HG03045 (cell line): ENCODE data around the gene PRKN.

Experiments used
- ATAC-seq: cut with Tn5 transposase; IDR thresholded peaks from one replicate; pipeline ENCODE4 v1.9.1; 2021; ENCODE audit warnings: mild to moderate bottlenecking, moderate library complexity; ENCODE audit not compliant: unreplicated experiment

Gene PRKN

DNA sequence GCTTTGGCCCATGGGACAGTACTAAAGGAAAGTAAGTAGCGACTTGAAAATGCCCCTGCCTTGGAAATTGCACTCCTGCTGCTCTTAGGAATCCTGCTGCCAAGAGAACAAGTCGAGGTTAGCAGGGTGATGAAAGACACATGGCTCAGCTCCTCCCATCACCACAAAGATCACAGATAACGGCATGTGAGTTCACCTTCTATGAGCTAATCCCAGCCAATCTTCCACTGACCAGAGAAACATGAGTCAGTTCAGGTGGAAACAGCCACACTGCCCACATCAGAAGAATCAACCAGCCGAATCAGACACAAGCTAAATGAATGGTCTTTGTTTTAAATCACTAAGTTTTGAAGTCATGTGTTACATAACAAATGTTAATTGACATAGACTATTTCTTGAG, 106.3 kb downstream of the PRKN start:
- ATAC-seq, result no peak

- no peak for ATAC-seq
Measured at GRCh38 chr6:162620073-162620472, 107.5 kb downstream of the PRKN start.

DNA sequence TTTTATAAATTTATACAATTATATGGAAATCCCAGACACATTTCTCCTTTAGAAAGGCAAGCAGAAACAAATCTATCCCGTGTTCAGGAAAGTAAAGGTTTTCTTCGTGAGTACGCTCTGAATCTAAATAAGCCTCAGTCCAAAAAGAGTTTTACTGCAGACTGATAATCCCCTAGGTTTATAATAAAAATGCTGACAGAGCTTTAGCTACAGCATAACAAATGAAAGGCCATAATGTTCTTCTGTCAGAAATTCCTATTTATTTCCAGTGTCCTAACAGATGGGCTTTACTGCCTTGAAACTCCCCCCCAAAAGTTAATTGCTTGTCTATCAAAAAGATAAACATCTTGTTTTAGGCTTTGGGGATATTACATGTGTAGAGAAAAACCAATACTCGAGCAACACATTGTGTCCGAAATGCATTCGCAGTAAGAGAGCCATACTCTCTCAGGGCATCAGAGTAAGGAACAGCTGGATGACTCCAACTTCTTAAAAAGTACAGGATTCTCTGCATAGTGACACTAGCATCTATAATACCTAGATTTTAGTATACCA, 109.0 kb downstream of the PRKN start:
- no peak for ATAC-seq

DNA sequence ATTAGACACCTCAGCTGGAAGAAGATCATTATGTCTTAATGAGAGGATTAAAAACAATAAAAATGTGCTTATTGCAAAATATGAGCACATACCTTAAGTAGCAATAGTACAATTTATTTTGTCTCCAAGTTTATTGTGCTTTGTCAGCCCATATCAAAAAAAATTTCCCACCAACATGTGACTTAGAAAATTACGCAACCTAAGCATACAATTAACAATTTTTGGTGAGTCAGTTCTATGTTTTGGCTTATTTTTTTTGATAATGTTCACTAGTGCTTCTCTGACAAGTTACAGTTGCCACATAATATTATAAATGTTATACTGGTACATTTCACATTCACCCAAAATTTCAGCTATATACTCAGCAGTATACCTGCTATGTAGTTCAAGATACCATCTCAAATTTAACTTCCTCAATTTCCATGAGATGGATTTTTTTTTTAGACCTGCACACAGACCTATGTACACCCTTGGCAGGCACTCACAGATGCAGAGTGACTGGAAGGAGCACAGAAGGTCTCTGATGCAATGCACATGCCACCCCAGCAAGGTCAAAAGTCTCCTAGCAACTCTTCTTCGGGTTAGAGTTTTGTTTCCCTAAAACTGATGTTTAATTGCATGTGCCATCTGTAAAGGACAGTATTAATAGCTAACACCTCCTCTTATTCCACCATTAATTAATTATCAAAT, 112.4 kb downstream of the PRKN start:
- no peak for ATAC-seq

GRCh38 chr6:162613310-162613709, 114.3 kb downstream of the PRKN start:
- ATAC-seq, result no peak

GRCh38 chr6:162612613-162613012, 115.0 kb downstream of the PRKN start:
- no peak for ATAC-seq

- ATAC-seq, result no peak
Measured at GRCh38 chr6:162610351-162610750, 117.2 kb downstream of the PRKN start.

GRCh38 chr6:162605881-162606280, 121.7 kb downstream of the PRKN start:
- no peak for ATAC-seq

GRCh38 chr6:162603231-162604015, 124.1 kb downstream of the PRKN start:
- no peak for ATAC-seq

DNA sequence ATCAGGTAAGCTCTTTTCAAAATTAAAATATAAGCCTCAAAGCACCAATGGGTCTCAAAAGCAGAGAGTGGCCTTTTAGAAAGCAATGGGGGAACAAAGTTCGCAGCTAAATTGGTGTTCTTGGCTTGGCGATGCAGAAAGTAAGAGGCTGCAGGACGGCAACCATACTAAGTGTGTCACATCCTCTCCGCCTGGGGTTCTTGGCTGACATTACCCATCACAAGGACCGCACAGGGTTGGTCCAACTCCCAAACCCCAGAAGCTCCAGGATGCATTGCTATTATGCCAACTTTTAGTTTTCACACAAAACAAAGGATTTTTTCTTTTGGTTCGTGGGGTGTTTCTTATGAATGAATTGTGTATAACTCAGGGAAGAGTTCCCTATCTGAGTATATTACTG, 124.8 kb downstream of the PRKN start:
- ATAC-seq, result no peak

- no peak for ATAC-seq
Measured at GRCh38 chr6:162596676-162597075, 130.9 kb downstream of the PRKN start.

DNA sequence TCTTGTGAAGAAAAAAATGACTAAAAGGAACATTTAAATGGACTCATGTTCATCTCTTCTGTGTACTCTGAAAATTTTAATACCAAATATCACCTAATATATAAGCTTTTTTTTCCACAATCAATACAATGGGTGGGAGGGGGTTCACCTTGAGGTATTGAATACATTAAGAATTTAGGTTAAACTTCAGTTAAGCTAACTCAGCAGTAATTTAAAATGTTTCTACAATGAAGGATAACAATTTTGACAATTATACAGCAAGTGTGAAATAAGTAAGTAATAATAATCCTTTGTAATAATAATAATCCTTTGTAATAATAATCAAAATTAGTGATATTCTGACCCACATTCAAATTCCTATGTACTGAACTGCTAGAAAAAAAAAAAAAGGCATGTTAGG, 136.0 kb downstream of the PRKN start:
- no peak for ATAC-seq

DNA sequence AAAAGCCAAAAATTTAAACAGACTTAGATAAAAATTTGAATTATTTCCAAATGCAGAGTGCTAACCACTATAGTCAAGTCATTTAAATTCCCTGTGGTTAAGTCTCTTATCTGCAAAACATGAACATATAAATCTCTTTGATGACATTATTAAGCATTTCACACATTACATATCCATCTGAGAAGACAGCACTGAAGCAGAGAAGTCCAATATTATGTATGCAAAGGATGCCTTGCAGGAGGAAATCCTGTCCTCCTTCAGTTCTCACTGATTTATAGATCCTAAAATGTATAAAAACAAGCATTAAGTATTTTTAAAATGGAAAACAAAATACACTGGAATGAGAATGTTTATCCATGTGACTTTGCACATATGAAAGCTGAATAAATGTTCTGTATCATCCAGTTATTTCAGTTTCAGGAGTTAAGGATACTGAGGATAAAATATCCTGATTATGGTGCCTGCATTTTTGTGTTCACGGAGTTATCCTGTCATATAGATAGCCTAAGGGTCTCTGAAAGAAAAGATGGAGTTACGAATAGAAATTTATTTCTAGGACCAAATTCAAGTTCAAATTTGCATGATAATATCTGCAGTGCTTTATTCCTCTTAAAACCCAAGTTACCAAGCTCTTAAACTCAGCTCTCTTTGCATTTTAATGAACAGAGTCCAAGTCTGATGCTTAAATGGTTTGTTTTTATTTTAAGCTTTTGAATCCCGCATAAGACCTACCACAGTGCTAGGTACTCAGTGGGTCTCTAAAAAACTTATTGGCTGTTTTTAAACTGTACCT, 145.4 kb downstream of the PRKN start:
- no peak for ATAC-seq

DNA sequence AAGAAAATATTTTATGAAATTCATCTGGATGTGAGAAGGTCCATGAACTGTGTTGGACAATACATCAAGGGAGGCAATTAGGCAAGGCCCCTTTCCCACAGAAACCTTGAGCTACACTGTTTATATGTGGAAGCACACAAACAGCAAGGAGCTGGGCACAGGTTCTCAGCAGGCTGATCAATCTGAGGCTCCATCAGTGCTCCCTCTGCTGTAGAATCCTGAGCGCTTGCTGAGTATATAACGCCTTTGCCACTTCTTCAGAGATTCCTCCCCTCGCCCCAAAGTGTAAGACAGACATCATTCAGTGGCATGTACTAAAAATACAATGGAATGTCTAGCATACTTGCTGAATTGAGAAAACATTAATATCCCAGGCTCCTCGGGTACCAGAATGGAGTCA, 146.9 kb downstream of the PRKN start:
- no peak for ATAC-seq

GRCh38 chr6:162576016-162576415, 151.6 kb downstream of the PRKN start:
- ATAC-seq, result no peak

DNA sequence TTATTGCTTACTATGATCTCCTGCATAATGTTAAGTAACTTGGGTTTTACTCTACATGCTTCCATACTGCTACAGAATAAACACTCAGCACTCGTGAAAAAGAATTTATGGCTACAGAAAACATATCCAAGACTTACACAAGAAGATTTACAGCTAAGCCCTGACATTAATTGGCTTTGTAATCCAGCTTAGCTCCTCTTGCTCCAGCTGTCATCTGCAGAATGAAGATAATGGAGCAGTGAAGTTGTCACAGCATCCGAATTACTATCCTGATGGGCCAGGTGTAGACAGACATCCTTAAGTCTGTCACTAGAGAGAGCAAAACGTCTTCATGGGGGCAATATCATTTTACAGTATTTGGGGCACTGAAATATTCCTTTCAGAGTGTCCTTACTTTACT, 155.3 kb downstream of the PRKN start:
- ATAC-seq, result no peak

DNA sequence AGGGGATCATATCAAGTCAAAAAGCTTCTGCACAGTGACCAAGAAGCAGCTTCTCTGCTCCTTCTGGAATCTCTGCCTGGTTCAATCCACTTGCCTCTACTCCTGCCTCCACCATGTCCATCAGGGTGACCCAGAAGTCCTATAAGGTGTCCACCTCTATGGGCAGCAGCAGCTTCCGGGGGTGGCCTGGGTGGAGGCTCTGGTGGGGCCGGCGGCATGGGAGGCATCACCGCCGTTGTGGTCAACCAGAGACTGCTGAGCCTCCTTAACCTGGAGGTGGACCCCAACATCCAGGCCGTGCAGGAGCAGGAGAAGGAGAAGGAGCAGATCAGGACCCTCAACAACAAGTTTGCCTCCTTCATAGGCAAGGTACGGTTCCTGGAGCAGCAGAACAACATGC, 159.3 kb downstream of the PRKN start:
- ATAC-seq, result no peak

- ATAC-seq, result no peak
Measured at GRCh38 chr6:162562041-162562440, 165.5 kb downstream of the PRKN start.

DNA sequence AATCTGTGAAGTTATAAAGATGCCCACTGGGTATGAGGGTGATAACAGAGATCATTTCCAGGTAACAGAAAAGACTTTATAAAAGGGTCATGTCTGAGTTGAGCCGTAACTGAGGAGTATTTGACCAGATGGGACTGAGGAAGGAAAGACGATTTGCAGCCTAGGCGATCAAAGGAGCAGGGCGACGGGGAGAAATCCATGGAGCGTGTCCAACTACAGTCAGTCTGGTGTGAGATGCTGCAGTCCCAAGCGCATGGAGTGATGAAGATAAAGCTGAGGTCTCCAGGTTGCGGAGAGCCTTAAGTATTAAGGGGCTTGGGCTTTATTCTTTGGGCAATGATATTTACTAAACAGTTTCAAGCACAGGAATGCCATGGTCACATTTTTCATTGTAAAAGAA, 166.7 kb downstream of the PRKN start:
- no peak for ATAC-seq

GRCh38 chr6:162554531-162554930, 173.0 kb downstream of the PRKN start:
- no peak for ATAC-seq

DNA sequence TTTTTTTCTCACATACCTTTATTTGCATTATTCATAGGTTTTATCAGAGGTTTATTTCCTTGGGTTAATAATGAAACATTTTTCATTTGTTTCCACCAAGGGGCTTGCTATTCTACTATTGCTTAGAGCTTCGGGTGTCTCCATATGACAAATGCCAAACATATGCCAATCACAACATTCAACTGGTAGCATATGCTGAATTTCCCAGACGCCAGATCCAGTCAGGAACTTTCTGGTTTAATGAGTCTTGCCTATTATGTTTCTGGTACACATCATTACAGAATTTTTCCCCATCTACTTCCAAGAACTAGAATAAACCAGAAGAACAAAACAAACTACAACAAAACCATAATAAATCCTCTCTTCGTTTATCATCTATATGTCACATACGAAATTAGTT, 180.7 kb downstream of the PRKN start:
- no peak for ATAC-seq
